ENCODE results near the gene ZNF148. TPM values are rescaled to one million over a fixed set of nuclear protein-coding genes. Genes with fewer than 3 reads are reported as not detected.
"Not testable (repeated sequence)": the region's sequence is repeated elsewhere in the genome, so short reads cannot be mapped to it uniquely, and the experiment has no call there.

ZNF148 gene
- total RNA-seq, 1 experiment from 2014 or later, result 24.8 TPM

- Histone ChIP-seq H3K4me2 (ENCODE audit: insufficient read depth, insufficient read length, low read length) (no peak overlapping the region), H3K23ac (ENCODE audit: insufficient read length, low read depth, low read length) (no peak overlapping the region), H3K9me3 (ENCODE audit: control insufficient read depth, low read depth, low read length) (no peaks in the 10 kb centered on the region), H3K27me3 (ENCODE audit: insufficient read depth, low read length) (no peaks in the 10 kb centered on the region), H3K18ac (ENCODE audit: insufficient read length, low read depth, low read length) (no peak overlapping the region), H3T11ph (ENCODE audit: low read length) (no peak overlapping the region), H2AK5ac (ENCODE audit: insufficient read length, low read length) (no peak overlapping the region), H2BK20ac (ENCODE audit: low read depth, low read length, poor library complexity, severe bottlenecking) (no peak overlapping the region), H2BK120ac (ENCODE audit: low read depth, low read length, poor library complexity, severe bottlenecking) (no peak overlapping the region), H4K20me1 (ENCODE audit: control insufficient read depth, insufficient read depth, insufficient read length) (no peaks in the 10 kb centered on the region), H4K91ac (ENCODE audit: insufficient read length, low read depth, low read length) (no peak overlapping the region), H3K79me1 (ENCODE audit: insufficient read depth, low read depth, low read length, poor library complexity, severe bottlenecking) (peaks cover 3% of the 10 kb centered on the region), H3K9ac (ENCODE audit: extremely low read depth, insufficient read length, low read length) (no peak overlapping the region), H2BK15ac (ENCODE audit: low read depth, low read length) (no peak overlapping the region), H3K4ac (ENCODE audit: low read depth, low read length) (no peak overlapping the region), H3K27ac (ENCODE audit: insufficient read length, low read depth, low read length) (no peak overlapping the region), H4K5ac (ENCODE audit: insufficient read length, low read depth, low read length) (no peak overlapping the region), H3K56ac (ENCODE audit: insufficient read length, low read depth, low read length) (no peak overlapping the region), H3K4me1 (ENCODE audit: insufficient read depth, low read length) (no peaks in the 10 kb centered on the region), H2BK5ac (ENCODE audit: insufficient read length, low read length) (no peak overlapping the region), H3K79me2 (ENCODE audit: insufficient read depth, low read length) (peaks cover 10% of the 10 kb centered on the region; the same call in 1 of the 2 replicates), H2BK12ac (ENCODE audit: insufficient read length, low read depth, low read length) (no peak overlapping the region), H3K23me2 (ENCODE audit: insufficient read length, low read depth, low read length, poor library complexity, severe bottlenecking) (no peaks in the 10 kb centered on the region), H2AFZ (ENCODE audit: low read length) (no peak overlapping the region), H4K8ac (replicated peaks; ENCODE audit: insufficient read length, low read depth, low read length) (no peak overlapping the region), H3K14ac (ENCODE audit: insufficient read depth, low read length) (no peak overlapping the region)
- TF ChIP-seq CTCF (conservative IDR thresholded peaks at IDR 0.05), result no peak
- Mint-ChIP-seq H3K27ac (peak overlapping the region in 2 of 3 experiments; percentile 25 to 63; a peak in 2 of 7 replicates), H3K9me3 (peaks cover 16 to 31% of the 10 kb centered on the region in 2 experiments), H3K27me3 (ENCODE audit: low read depth) (no peaks in the 10 kb centered on the region), H3K4me1 (peaks cover 0 to 11% of the 10 kb centered on the region in 2 experiments; a peak in 2 of 4 replicates), H3K4me3 (no peak overlapping the region), H3K36me3 (ENCODE audit: insufficient read depth in 1 of 3, low read depth in 3 of 3) (peaks cover 19 to 41% (median 33%) of the 10 kb centered on the region in 3 experiments)
- DNase-seq, result no peak
- no CpG with 5 or more reads among the region's 3 CpGs for WGBS (ENCODE audit: extremely low coverage, insufficient read length, low lambda C conversion rate)
Observed at GRCh38 chr3:125349055-125349454, 26.1 kb downstream of the ZNF148 start.

GRCh38 chr3:125343367-125343766 lies 31.8 kb downstream of the ZNF148 start:
- not testable (repeated sequence) for H3K18ac ChIP-seq (ENCODE audit: insufficient read length, low read depth, low read length); H3K27me3 Mint-ChIP-seq (ENCODE audit: low read depth); H3K4me1 Mint-ChIP-seq; H3K14ac ChIP-seq (ENCODE audit: insufficient read depth, low read length); H4K91ac ChIP-seq (ENCODE audit: insufficient read length, low read depth, low read length); DNase-seq; H2BK20ac ChIP-seq (ENCODE audit: low read depth, low read length, poor library complexity, severe bottlenecking); H4K20me1 ChIP-seq (ENCODE audit: control insufficient read depth, insufficient read depth, insufficient read length); H3K9ac ChIP-seq (ENCODE audit: extremely low read depth, insufficient read length, low read length); H3T11ph ChIP-seq (ENCODE audit: low read length); H2BK5ac ChIP-seq (ENCODE audit: insufficient read length, low read length); H3K27ac ChIP-seq (ENCODE audit: insufficient read length, low read depth, low read length); H3K4me3 Mint-ChIP-seq; H3K56ac ChIP-seq (ENCODE audit: insufficient read length, low read depth, low read length); H4K5ac ChIP-seq (ENCODE audit: insufficient read length, low read depth, low read length); H3K9me3 ChIP-seq (ENCODE audit: control insufficient read depth, low read depth, low read length); H4K8ac ChIP-seq (replicated peaks; ENCODE audit: insufficient read length, low read depth, low read length); H2AK5ac ChIP-seq (ENCODE audit: insufficient read length, low read length); H3K27ac Mint-ChIP-seq; H2BK15ac ChIP-seq (ENCODE audit: low read depth, low read length); H2AFZ ChIP-seq (ENCODE audit: low read length); H2BK12ac ChIP-seq (ENCODE audit: insufficient read length, low read depth, low read length); H3K27me3 ChIP-seq (ENCODE audit: insufficient read depth, low read length); H3K4ac ChIP-seq (ENCODE audit: low read depth, low read length); H3K4me2 ChIP-seq (ENCODE audit: insufficient read depth, insufficient read length, low read length); H2BK120ac ChIP-seq (ENCODE audit: low read depth, low read length, poor library complexity, severe bottlenecking); H3K23me2 ChIP-seq (ENCODE audit: insufficient read length, low read depth, low read length, poor library complexity, severe bottlenecking); H3K4me1 ChIP-seq (ENCODE audit: insufficient read depth, low read length); H3K23ac ChIP-seq (ENCODE audit: insufficient read length, low read depth, low read length)
- H3K79me2 ChIP-seq (ENCODE audit: insufficient read depth, low read length), result peaks cover 17% of the 10 kb centered on the region; the same call in 1 of the 2 replicates
- H3K36me3 Mint-ChIP-seq (ENCODE audit: insufficient read depth in 1 of 3, low read depth in 3 of 3), result peaks cover 27 to 54% (median 34%) of the 10 kb centered on the region in 3 experiments
- H3K79me1 ChIP-seq (ENCODE audit: insufficient read depth, low read depth, low read length, poor library complexity, severe bottlenecking), result peaks cover 18% of the 10 kb centered on the region
- H3K9me3 Mint-ChIP-seq, result peaks cover 23 to 41% of the 10 kb centered on the region in 2 experiments
- no CpG with 5 or more reads among the region's 7 CpGs for WGBS (ENCODE audit: extremely low coverage, insufficient read length, low lambda C conversion rate)

All from H9 (cell line).